PC-9 (cell line): Measurements from ENCODE around the gene CDC42BPA.

Experiments
- EZH2 ChIP-seq: fragments of 200-600 bp; sonication (generic); IDR thresholded peaks from 2 replicates; pipeline ENCODE4 v1.8.0; 2017; ENCODE audit warnings: antibody characterized with exemption, low read depth
- TF ChIP-seq, protein P1 (sequence below): fragments of 200-600 bp; sonication (generic); conservative IDR thresholded peaks from 2 replicates; pipeline ENCODE4 v1.6.1; 2017; ENCODE audit warnings: mixed run types, antibody characterized with exemption, mild to moderate bottlenecking, moderate library complexity

DNA sequence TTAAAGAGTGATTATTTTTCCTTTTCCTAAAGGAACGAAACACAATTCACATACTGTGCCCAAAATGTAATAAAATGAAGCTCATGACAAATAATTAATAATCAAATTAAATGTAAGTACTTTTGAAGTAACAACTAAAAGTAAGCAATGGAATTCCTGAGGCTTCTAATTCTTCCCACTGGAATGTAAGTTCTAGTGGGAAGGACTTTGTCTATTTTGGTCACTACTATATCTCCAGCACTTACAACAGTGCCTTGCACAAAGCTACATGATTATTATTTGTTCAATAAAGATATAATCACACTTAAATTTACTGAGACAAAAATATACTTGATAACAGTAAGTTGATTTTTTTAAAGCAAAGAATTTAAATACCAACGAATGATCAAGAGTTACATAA, 249.4 kb downstream of the CDC42BPA start:
- no peak for TF ChIP-seq EZH2
- TF ChIP-seq, protein P1, sequence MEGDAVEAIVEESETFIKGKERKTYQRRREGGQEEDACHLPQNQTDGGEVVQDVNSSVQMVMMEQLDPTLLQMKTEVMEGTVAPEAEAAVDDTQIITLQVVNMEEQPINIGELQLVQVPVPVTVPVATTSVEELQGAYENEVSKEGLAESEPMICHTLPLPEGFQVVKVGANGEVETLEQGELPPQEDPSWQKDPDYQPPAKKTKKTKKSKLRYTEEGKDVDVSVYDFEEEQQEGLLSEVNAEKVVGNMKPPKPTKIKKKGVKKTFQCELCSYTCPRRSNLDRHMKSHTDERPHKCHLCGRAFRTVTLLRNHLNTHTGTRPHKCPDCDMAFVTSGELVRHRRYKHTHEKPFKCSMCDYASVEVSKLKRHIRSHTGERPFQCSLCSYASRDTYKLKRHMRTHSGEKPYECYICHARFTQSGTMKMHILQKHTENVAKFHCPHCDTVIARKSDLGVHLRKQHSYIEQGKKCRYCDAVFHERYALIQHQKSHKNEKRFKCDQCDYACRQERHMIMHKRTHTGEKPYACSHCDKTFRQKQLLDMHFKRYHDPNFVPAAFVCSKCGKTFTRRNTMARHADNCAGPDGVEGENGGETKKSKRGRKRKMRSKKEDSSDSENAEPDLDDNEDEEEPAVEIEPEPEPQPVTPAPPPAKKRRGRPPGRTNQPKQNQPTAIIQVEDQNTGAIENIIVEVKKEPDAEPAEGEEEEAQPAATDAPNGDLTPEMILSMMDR: no peak
